NCI-H2081 treated with DMSO at 0.1 percent for 48 hours (cell line): ENCODE measurements around the gene DACT1.

Experiments
- DNase-seq: peaks from one replicate; lab custom pipeline; 2025; lab: John Stamatoyannopoulos, UW

The DACT1 gene

DNA sequence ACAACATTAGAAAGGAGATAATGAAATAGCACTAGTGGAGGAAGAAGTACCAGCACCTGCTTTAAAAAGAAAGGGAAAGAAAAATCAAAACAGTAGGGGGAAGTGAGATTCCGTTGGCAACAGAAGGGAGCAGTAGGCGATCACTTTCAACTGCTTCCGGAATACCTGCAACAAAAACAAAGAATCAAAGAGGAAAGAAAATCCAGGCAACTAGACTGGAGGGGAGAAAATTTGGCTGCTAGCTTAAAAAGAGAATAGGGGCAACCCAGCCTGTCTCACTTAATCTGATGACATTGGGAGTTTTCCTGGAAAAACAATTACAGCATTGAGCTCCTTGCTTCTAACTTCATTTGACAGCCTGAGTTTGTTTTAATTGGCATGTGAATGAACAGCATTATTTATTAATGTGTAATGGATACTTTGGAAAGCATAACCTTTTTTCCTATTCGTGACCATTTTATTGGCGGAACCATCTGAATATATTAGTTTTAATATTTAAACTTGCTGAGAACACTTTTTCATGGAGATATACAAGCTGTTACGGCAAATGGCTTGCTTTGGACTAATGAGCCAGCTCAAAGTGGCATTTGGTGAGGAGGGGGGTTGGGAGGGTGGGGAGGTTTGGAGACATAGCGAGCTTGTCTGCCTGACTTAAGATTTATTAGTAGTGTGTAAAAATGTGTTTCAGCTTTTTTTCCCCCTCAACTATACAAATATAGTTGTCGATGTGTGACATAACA is 2.5 kb upstream of the DACT1 start:
- no peak for DNase-seq

DNA sequence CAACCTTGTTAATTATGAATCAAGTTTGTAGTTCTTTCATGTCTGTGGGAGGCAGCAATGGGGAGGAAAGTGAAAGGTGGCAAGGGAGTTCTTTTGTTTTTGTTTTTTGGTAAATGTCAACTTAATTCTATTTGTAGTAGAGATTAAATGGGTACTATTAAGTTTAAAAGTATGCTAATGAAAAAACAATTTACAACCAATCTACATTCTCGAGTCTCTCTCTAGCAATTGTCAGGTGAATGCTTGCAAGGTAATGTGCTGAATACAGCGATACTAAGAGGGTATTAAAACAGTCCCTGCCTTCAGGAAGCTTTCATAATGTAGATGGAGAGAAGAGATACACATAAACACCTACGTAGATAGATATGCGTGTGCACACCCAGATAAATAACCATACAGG is 1.6 kb upstream of the DACT1 start:
- no peak for DNase-seq

GRCh38 chr14:58637040-58637390 is 747 bp upstream of the DACT1 start:
- no peak for DNase-seq

DNA sequence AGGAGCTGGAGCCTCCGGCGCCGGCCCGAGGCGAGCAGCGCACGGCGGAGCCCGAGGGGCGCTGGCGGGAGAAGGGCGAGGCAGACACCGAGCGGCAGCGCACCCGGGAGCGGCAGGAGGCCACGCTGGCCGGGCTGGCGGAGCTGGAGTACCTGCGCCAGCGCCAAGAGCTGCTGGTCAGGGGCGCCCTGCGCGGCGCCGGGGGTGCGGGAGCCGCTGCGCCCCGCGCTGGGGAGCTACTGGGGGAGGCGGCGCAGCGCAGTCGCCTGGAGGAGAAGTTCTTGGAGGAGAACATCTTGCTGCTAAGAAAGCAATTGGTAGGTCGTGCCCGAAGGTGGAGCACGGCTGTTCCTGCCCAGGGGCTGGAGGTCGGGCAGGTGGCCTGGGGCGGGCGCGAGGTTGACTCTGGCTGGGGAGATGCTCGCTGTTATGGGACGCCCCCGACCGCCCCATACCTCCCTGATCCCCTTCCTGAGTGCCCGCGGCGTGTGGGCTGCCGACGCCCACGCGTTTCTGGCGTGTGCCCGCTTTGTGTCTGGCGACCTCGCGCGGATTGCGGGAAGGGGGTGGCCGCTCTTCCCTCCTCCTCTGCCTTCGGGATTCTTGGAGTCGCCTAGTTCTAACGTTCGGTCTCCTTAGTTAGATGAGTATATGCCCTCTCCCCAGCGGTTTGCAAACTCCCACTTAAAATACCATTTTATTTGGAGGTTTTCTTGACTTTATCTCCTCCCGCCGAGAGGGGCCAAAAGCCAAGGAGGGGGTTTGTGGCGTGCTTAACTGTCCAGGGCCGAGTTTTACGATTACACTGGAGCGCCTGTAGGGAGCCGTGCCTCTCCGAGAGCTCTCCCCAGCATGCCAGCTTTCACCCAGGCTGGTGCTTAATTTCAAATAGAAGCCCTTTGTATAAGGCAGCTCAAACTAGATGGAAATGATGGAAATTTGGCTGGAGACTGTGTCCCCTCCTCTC is 752 bp downstream of the DACT1 start:
- no peak for DNase-seq

GRCh38 chr14:58639198-58639565 is 1.4 kb downstream of the DACT1 start:
- no peak for DNase-seq

GRCh38 chr14:58639842-58640484 is 2.2 kb downstream of the DACT1 start:
- DNase-seq = peak; percentile 28

- DNase-seq = no peak
These were observed 3.2 kb downstream of the DACT1 start for GRCh38 chr14:58640959-58641358.

DNA sequence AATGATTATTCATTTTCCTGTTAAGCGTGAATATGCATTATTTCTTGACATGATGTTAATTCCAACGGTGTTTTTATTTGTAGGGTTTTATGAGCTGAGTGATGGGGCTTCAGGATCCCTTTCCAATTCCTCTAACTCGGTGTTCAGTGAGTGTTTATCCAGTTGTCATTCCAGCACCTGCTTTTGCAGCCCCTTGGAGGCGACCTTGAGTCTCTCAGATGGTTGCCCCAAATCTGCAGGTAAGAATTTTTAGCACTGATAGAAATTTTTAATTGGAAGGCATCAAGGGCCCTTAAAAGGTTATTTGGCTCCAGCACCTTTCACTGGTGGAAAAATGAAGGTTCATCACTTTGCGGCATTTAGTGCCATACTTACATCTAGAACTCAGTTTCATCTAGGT is 3.7 kb downstream of the DACT1 start:
- no peak for DNase-seq

DNA sequence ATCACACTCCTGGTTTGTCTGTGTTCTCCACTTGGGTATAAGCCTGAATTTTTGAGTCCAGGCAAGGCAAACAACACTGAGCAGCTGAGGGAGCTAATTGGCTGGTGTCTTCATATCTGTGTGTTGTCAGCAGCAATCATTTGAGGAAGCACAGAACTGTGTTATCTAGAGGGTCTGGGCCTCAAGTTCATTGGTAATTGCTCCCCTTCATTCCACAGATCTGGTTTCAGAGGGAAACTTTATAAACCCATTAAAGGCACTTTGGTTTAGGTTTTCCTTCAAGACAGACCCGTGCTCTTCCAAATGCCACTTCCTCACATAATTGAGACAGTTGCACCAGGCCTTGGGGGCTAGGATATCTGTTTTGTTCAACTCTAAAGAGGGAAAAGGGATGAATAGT is 5.6 kb downstream of the DACT1 start:
- no peak for DNase-seq

GRCh38 chr14:58645641-58646040 is 7.9 kb downstream of the DACT1 start:
- DNase-seq = no peak

DNA sequence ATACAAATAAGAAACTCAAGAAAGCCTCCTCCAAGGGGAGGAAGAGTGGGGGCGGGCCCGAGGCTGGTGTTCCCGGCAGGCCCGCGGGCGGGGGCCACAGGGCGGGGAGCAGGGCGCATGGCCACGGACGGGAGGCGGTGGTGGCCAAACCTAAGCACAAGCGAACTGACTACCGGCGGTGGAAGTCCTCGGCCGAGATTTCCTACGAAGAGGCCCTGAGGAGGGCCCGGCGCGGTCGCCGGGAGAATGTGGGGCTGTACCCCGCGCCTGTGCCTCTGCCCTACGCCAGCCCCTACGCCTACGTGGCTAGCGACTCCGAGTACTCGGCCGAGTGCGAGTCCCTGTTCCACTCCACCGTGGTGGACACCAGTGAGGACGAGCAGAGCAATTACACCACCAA is 8.7 kb downstream of the DACT1 start:
- DNase-seq = no peak

DNA sequence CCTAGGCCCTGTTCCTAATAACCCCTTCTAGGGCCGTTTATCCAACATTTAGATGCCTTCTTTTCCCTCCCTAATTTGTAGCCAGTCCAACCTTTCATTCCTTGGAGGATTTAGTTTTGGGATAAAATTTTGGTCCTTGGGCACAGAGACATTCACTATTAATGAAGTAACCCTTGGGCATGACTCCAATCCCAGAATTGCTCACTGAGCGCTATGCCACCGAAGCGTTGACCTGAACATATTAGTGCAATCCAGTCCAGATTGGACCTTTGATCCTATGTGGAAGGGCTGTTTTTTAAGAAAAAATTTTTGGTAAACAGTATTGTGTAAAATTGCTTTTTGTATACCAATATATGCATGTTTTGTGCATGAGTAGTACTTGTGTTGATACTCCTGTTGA is 10.0 kb downstream of the DACT1 start:
- DNase-seq = no peak

DNA sequence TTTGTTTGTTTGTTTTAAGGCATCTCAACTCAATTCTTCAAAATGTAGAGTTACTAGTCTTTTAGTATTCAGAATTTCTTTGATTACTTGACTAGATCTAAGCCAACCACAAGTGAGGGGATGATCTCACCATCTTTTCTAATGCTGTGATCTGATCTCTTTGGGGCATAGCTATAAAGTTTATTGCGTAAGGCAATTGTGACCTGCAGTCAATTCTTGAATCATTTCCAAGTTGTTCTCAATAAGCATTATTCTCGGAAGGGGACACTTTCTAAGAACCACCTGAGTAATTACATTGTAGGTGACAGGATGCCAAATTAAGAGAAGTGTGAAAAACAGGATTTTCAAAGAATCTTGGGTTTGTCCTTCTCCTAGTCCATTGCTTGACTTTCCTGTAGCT is 13.1 kb downstream of the DACT1 start:
- no peak for DNase-seq

DNA sequence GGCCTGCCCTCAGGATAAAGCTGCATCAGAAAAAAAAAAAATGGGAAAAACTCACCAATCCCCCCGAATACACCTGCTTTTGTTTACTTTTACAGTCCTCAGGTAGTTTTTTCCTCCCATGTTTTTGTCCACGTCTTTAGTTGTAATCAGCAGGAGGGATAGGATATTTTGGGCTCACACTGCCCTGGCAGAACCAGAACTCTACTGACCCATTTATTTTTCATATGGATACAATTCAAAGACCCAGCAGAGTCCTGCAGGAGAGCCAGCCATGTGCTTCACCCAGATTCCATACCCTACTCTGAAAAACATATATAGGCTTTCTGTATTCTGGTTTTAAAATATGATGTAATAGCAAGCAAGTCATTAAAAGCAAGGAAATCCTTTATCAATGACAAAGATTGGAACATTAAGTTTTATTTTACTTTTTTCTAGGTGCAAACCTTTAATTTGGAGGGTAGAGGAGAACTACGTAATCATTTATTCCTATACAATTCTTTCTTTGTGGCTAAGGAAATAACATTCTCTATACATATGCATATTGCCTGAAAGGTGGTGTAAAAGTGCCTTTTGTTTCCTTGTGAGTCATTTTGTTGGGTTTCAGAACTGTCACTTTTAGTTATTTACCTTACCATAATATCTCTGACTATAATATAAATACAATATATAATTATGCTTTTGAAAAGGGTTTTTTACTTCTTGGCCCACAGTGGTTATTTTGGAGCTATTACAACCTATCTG is 19.1 kb downstream of the DACT1 start:
- DNase-seq = peak; percentile 79

- no peak for DNase-seq
These were observed 21.3 kb downstream of the DACT1 start for GRCh38 chr14:58659061-58659460.

DNA sequence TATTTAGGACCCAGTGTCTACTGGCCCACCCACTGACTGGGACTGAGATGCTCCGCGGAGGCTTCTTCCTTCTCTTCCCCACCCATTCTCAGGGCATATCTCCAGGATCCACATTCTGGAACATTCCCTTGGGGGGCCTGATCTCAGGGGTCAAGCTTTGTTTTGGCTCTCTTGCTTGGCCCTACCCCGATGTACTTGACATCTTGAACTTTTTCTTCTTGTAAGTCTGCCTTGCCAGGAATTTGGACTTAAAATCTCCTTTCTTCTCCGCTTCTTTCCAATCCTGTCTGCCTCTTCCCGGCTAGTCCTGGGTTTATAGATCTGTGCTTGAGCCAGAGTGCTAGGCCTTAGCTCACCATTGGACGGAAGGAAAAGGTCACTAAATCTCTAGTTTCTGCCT is 22.1 kb downstream of the DACT1 start:
- DNase-seq = no peak

- no peak for DNase-seq
These were observed 22.6 kb downstream of the DACT1 start for GRCh38 chr14:58660407-58660806.

- DNase-seq = no peak
These were observed 24.3 kb downstream of the DACT1 start for GRCh38 chr14:58662018-58662417.

DNA sequence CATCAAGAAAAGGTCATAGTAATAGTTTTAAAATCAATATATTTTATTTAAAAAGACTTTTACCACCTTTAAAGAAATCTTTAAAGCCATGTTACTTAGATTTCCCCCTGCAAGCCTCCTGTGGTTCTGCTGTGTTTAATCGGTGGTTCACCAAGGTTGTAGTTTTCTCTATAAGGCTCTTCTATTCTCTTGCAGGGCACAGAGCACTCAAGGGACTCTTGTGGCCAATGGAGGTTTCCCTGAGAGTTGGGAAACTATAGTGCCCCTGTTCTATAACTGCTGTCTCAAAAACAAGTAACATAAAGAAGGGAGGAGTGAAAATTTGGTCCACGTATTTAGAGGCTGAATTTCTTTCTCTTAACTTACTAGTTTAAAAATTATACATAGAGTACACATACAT is 25.0 kb downstream of the DACT1 start:
- no peak for DNase-seq

DNA sequence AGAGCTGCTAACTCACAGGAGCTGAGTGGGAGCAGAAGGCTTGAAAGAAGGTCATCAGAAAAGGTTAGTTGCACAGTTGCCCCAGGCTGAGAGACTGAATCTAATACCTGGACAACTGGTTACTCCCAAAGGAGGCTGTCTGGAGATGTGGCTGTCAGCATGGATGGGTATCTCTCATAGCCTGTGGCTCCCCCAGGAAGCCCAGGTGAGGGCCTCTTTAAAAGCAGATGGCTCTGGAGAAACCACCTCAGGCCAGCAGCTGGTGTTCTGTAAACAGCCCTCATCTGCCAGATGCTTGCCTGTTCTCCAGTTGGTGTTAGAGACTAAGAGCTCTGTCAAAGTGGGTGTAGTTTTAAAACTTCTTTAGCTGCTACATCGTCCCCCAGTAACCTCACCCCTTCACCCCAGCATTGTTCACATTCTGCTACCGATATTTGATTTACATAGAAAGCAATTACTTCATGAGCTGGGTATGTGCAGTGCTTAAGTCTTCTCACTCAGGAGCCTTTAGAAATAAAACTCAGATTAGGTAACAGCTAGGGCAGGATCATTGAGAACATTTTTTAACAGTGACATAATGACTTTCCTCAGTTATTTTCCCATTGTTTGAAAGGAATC is 25.8 kb downstream of the DACT1 start:
- peak; percentile 45 for DNase-seq

DNA sequence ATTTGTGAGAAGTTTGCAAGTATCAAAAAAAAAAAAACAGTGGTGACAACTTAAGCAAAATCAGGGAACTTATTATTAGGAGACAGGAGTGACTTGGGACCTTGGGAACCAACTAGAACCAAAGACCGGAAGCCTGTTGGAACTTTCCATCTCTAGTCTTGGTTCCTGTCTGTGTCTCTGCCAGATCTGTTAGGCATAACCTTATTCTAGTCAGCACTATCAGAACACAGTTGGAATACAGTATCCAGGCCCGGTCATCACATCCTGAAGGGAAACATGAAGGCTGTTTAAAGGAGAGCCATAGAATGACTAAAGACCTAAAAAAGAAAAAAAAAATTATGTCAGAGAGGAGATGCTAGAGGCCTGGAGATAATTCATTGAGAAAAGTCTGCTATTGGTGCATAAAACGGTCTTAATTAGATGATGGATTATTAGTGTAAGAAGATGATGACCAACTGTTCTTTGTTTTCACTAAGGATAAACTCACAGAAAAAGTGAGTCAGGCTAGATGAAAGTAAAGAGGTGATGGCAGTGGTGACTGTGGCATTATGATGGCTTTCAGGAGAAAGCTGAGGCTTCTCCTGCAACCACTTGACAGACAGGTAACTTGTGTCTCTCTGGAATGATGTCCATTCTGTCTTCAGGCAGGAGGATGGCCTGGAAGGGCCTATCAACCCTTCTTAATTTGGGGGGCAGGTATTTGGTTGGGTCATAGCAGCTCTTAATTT is 28.2 kb downstream of the DACT1 start:
- no peak for DNase-seq
